ENCODE data around the gene NPEPL1.

NPEPL1 gene

DNA sequence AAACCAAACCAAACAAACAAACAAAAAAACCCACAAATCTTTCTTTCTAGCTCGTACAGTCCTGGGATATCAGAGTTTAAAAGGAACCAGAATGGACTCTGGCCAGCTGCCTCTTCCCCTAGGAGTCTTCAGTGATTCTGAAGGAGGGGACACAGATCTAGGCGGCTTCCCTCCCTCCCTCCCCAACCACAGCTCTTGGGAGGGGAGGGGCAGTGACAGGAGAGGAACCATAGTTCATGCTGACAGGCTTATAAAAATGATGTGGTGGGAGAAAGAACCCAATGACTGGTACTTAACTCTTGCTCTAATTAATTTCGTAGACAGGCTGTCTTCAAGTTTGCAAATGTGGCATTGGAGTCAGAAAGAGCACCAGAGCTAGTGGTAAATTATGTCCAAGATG is 56.0 kb downstream of the NPEPL1 start:
- TF ChIP-seq EP300 (IDR thresholded peaks at IDR 0.05; ENCODE audit: borderline replicate concordance), result no peak
- TF ChIP-seq TEAD4 (IDR thresholded peaks at IDR 0.05), result no peak
- no peak for TF ChIP-seq TAF1 (IDR thresholded peaks at IDR 0.05; ENCODE audit: low read depth)
- no peak for TF ChIP-seq YY1 (IDR thresholded peaks at IDR 0.05; ENCODE audit: low read depth)
- no peak for TF ChIP-seq CEBPB (IDR thresholded peaks at IDR 0.05)
- no peak for TF ChIP-seq RAD21 (IDR thresholded peaks at IDR 0.05; ENCODE audit: low read depth)

DNA sequence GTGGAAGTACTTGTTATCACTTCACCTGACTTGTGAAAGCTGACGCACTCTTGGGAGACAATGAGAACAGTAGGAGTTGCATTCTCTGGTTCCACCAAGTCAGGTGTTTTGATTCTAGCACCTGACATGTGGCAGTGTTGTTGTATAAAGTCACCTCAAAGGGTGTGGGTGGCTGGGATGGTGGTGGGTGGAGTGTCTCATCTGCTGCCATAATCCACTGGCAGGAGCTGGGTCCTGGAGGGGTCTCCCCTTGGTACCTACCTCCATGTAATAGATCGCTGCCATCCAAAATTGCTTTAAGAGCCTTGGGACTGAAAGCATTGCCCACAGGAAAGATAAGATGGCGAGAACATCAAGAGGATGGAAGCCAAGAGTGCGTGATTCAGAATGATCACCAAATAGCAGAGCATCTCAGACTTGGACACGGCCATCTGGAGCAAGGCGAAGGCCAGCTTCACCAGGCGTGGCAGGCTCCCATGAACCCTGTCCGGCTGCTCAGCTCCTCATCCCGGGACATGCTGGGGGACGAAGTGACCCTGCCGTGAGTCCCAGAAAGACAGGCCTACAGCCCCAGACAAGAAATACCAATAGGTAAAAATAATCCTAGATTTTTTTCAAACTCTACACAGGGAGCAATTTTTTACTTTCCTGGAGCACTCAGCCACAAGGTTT is 56.6 kb downstream of the NPEPL1 start:
- TF ChIP-seq YY1 (IDR thresholded peaks at IDR 0.05; ENCODE audit: low read depth), result no peak
- no peak for TF ChIP-seq CEBPB (IDR thresholded peaks at IDR 0.05)
- TF ChIP-seq EGR1 (IDR thresholded peaks at IDR 0.05), result no peak
- TF ChIP-seq CREB1 (IDR thresholded peaks at IDR 0.05; ENCODE audit: low read depth), result no peak
- TF ChIP-seq RAD21 (IDR thresholded peaks at IDR 0.05; ENCODE audit: low read depth), result no peak
- no peak for TF ChIP-seq FOXM1 (IDR thresholded peaks at IDR 0.05; ENCODE audit: borderline replicate concordance, low read depth)
- TF ChIP-seq, protein P1, sequence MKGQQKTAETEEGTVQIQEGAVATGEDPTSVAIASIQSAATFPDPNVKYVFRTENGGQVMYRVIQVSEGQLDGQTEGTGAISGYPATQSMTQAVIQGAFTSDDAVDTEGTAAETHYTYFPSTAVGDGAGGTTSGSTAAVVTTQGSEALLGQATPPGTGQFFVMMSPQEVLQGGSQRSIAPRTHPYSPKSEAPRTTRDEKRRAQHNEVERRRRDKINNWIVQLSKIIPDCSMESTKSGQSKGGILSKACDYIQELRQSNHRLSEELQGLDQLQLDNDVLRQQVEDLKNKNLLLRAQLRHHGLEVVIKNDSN (IDR thresholded peaks at IDR 0.05), result no peak
- no peak for TF ChIP-seq TEAD4 (IDR thresholded peaks at IDR 0.05)
- no peak for TF ChIP-seq TCF12 (IDR thresholded peaks at IDR 0.05; ENCODE audit: low read depth)
- TF ChIP-seq EP300 (IDR thresholded peaks at IDR 0.05; ENCODE audit: borderline replicate concordance), result no peak
- no peak for TF ChIP-seq TAF1 (IDR thresholded peaks at IDR 0.05; ENCODE audit: low read depth)
- no peak for TF ChIP-seq NFIC (IDR thresholded peaks at IDR 0.05)
- no peak for TF ChIP-seq ZBTB7A (IDR thresholded peaks at IDR 0.05; ENCODE audit: low read depth)
- TF ChIP-seq, protein P2, sequence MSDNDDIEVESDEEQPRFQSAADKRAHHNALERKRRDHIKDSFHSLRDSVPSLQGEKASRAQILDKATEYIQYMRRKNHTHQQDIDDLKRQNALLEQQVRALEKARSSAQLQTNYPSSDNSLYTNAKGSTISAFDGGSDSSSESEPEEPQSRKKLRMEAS (IDR thresholded peaks at IDR 0.05), result no peak
- TF ChIP-seq, protein P3, sequence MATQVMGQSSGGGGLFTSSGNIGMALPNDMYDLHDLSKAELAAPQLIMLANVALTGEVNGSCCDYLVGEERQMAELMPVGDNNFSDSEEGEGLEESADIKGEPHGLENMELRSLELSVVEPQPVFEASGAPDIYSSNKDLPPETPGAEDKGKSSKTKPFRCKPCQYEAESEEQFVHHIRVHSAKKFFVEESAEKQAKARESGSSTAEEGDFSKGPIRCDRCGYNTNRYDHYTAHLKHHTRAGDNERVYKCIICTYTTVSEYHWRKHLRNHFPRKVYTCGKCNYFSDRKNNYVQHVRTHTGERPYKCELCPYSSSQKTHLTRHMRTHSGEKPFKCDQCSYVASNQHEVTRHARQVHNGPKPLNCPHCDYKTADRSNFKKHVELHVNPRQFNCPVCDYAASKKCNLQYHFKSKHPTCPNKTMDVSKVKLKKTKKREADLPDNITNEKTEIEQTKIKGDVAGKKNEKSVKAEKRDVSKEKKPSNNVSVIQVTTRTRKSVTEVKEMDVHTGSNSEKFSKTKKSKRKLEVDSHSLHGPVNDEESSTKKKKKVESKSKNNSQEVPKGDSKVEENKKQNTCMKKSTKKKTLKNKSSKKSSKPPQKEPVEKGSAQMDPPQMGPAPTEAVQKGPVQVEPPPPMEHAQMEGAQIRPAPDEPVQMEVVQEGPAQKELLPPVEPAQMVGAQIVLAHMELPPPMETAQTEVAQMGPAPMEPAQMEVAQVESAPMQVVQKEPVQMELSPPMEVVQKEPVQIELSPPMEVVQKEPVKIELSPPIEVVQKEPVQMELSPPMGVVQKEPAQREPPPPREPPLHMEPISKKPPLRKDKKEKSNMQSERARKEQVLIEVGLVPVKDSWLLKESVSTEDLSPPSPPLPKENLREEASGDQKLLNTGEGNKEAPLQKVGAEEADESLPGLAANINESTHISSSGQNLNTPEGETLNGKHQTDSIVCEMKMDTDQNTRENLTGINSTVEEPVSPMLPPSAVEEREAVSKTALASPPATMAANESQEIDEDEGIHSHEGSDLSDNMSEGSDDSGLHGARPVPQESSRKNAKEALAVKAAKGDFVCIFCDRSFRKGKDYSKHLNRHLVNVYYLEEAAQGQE (IDR thresholded peaks at IDR 0.05; ENCODE audit: low read depth), result no peak

DNA sequence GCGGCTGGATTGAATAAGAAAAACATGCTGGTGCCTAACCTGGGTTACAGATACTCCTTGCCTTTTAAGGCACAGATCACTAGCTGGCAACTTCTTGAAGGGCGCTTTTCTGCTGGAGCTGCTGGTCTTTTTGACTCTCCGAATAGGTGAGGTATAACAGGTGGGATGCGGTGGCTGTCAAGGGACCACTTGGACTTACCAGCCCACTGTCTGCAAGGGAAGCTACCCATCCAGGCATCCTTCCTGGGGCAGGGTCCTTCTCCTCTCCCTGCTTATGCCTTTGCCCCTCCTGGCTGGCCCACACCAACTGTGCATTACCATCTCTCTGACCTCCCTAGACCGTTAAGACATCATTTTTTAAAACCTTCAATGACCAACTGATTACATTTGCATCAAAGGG is 57.4 kb downstream of the NPEPL1 start:
- no peak for TF ChIP-seq CREB1 (IDR thresholded peaks at IDR 0.05; ENCODE audit: low read depth)
- no peak for TF ChIP-seq ZBTB7A (IDR thresholded peaks at IDR 0.05; ENCODE audit: low read depth)
- TF ChIP-seq YY1 (IDR thresholded peaks at IDR 0.05; ENCODE audit: low read depth), result no peak
- TF ChIP-seq EP300 (IDR thresholded peaks at IDR 0.05; ENCODE audit: borderline replicate concordance), result no peak
- TF ChIP-seq EGR1 (IDR thresholded peaks at IDR 0.05), result no peak
- TF ChIP-seq TAF1 (IDR thresholded peaks at IDR 0.05; ENCODE audit: low read depth), result no peak

DNA sequence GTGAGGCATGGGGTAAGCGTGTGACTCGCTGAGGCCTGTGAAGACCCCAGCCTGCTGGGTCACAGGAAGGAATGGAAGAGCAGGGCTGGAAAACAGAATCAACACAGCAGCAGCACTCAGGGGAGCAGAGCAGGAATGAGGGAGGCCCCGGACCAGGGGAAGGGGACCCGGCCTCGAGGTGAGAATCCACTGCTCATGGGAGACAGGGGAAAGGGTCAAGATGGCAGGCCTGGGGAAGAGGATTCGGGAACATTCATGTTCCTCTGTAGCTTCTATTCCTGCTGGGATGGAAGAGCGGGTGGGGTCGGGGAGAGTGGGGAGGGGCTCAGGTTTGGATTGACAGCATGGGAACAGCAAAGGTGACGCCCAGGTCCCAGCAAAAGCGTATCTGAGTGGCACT is 59.4 kb downstream of the NPEPL1 start:
- TF ChIP-seq, protein P3 (IDR thresholded peaks at IDR 0.05; ENCODE audit: low read depth), result no peak
- TF ChIP-seq RAD21 (IDR thresholded peaks at IDR 0.05; ENCODE audit: low read depth), result no peak
- no peak for TF ChIP-seq TEAD4 (IDR thresholded peaks at IDR 0.05)
- no peak for TF ChIP-seq YY1 (IDR thresholded peaks at IDR 0.05; ENCODE audit: low read depth)
- TF ChIP-seq, protein P1 (IDR thresholded peaks at IDR 0.05), result no peak
- TF ChIP-seq NFIC (IDR thresholded peaks at IDR 0.05), result no peak
- no peak for TF ChIP-seq TAF1 (IDR thresholded peaks at IDR 0.05; ENCODE audit: low read depth)
- no peak for TF ChIP-seq ZBTB7A (IDR thresholded peaks at IDR 0.05; ENCODE audit: low read depth)
- TF ChIP-seq CREB1 (IDR thresholded peaks at IDR 0.05; ENCODE audit: low read depth), result no peak
- no peak for TF ChIP-seq EP300 (IDR thresholded peaks at IDR 0.05; ENCODE audit: borderline replicate concordance)

DNA sequence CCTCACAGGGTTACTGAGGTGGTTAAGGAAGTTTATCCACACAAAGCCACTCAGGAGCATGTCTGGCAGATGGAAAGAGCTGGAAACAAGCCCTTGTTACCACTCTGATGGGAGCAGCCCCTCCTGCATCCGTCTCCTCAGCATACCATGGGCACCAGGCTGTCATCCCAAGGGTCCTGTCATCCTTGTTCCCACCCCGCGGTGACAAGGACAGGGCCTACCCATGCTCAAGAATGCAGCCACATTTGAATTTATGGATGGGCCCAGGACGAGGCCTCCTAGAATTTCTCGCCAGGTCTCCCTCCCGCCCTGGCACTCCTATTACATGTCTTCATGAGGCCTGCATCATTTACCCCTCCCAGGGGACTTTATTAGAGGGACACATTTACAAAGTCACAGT is 60.0 kb downstream of the NPEPL1 start:
- TF ChIP-seq FOXM1 (IDR thresholded peaks at IDR 0.05; ENCODE audit: borderline replicate concordance, low read depth) (no peak), YY1 (IDR thresholded peaks at IDR 0.05; ENCODE audit: low read depth) (no peak), CREB1 (IDR thresholded peaks at IDR 0.05; ENCODE audit: low read depth) (no peak), EGR1 (IDR thresholded peaks at IDR 0.05) (no peak), CEBPB (IDR thresholded peaks at IDR 0.05) (no peak), EP300 (IDR thresholded peaks at IDR 0.05; ENCODE audit: borderline replicate concordance) (no peak), NFIC (IDR thresholded peaks at IDR 0.05) (no peak), TCF12 (IDR thresholded peaks at IDR 0.05; ENCODE audit: low read depth) (no peak), TEAD4 (IDR thresholded peaks at IDR 0.05) (no peak), RAD21 (IDR thresholded peaks at IDR 0.05; ENCODE audit: low read depth) (no peak), ZBTB7A (IDR thresholded peaks at IDR 0.05; ENCODE audit: low read depth) (no peak), TAF1 (IDR thresholded peaks at IDR 0.05; ENCODE audit: low read depth) (no peak)
- TF ChIP-seq, protein P2 (IDR thresholded peaks at IDR 0.05), result no peak
- TF ChIP-seq, protein P1 (IDR thresholded peaks at IDR 0.05), result no peak
- TF ChIP-seq, protein P3 (IDR thresholded peaks at IDR 0.05; ENCODE audit: low read depth), result no peak
